ENCODE data around the gene IRF4.

Gene IRF4

GRCh38 chr6:415087-415486, 23.5 kb downstream of the IRF4 start:
- Histone ChIP-seq H3F3A (ENCODE audit: low read depth) (no peaks in the 10 kb centered on the region), H3K4me3 (ENCODE audit: low read length, poor library complexity, severe bottlenecking) (no peak overlapping the region), H3K9me3 (ENCODE audit: insufficient read depth, low read depth, low read length) (0 out of 2 replicates have a peak, but pooled peaks cover 5% of the 10 kb centered on the region), H3K9ac (ENCODE audit: low read depth, low read length, poor library complexity, severe bottlenecking) (no peak overlapping the region), H3K27me3 (ENCODE audit: insufficient read depth, low read length, poor library complexity, severe bottlenecking) (no peaks in the 10 kb centered on the region), H3K4me1 (ENCODE audit: insufficient read depth, low read length, poor library complexity, severe bottlenecking) (no peaks in the 10 kb centered on the region), H3K36me3 (ENCODE audit: insufficient read depth, low read length) (no peaks in the 10 kb centered on the region), H3K79me2 (ENCODE audit: insufficient read depth, low read length) (no peaks in the 10 kb centered on the region), H3K9me2 (replicated peaks; ENCODE audit: low read depth, low read length) (no peaks in the 10 kb centered on the region), H2AFZ (ENCODE audit: low read length) (no peak overlapping the region), H3K4me2 (ENCODE audit: low read depth, low read length, poor library complexity, severe bottlenecking) (no peak overlapping the region), H4K20me1 (ENCODE audit: insufficient read depth, low read length, poor library complexity, severe bottlenecking) (no peaks in the 10 kb centered on the region)
- no peak for TF ChIP-seq CTCF (conservative IDR thresholded peaks at IDR 0.05; ENCODE audit: low read length)
- TF ChIP-seq EZH2phosphoT487 (IDR thresholded peaks at IDR 0.05; ENCODE audit: borderline replicate concordance), result no peak

- Histone ChIP-seq H3K4me1 (ENCODE audit: insufficient read depth, low read length, poor library complexity, severe bottlenecking) (peaks cover 13% of the 10 kb centered on the region), H3K27me3 (ENCODE audit: insufficient read depth, low read length, poor library complexity, severe bottlenecking) (no peaks in the 10 kb centered on the region)
- TF ChIP-seq CTCF (conservative IDR thresholded peaks at IDR 0.05; ENCODE audit: low read length), result no peak
- TF ChIP-seq EZH2phosphoT487 (IDR thresholded peaks at IDR 0.05; ENCODE audit: borderline replicate concordance), result no peak
These were observed 29.7 kb downstream of the IRF4 start for GRCh38 chr6:421211-421610.

GRCh38 chr6:422433-423054, 31.0 kb downstream of the IRF4 start:
- Histone ChIP-seq H2AFZ (ENCODE audit: low read length) (no peak overlapping the region), H4K20me1 (ENCODE audit: insufficient read depth, low read length, poor library complexity, severe bottlenecking) (no peaks in the 10 kb centered on the region), H3K27me3 (ENCODE audit: insufficient read depth, low read length, poor library complexity, severe bottlenecking) (no peaks in the 10 kb centered on the region), H3F3A (ENCODE audit: low read depth) (no peaks in the 10 kb centered on the region), H3K9me2 (replicated peaks; ENCODE audit: low read depth, low read length) (no peaks in the 10 kb centered on the region), H3K79me2 (ENCODE audit: insufficient read depth, low read length) (no peaks in the 10 kb centered on the region), H3K4me3 (ENCODE audit: low read length, poor library complexity, severe bottlenecking) (no peak overlapping the region), H3K4me1 (ENCODE audit: insufficient read depth, low read length, poor library complexity, severe bottlenecking) (peaks cover 18% of the 10 kb centered on the region), H3K36me3 (ENCODE audit: insufficient read depth, low read length) (no peaks in the 10 kb centered on the region), H3K9me3 (ENCODE audit: insufficient read depth, low read depth, low read length) (no peaks in the 10 kb centered on the region), H3K9ac (ENCODE audit: low read depth, low read length, poor library complexity, severe bottlenecking) (no peak overlapping the region), H3K4me2 (ENCODE audit: low read depth, low read length, poor library complexity, severe bottlenecking) (no peak overlapping the region)
- TF ChIP-seq CTCF (conservative IDR thresholded peaks at IDR 0.05; ENCODE audit: low read length) (no peak), EZH2phosphoT487 (IDR thresholded peaks at IDR 0.05; ENCODE audit: borderline replicate concordance) (no peak)

More at GRCh38 chr6:421211-421610, 29.7 kb downstream of the IRF4 start:
- no peak overlapping the region for H3K4me2 ChIP-seq (ENCODE audit: low read depth, low read length, poor library complexity, severe bottlenecking)
- H3K9me3 ChIP-seq (ENCODE audit: insufficient read depth, low read depth, low read length), result no peaks in the 10 kb centered on the region
- no peaks in the 10 kb centered on the region for H4K20me1 ChIP-seq (ENCODE audit: insufficient read depth, low read length, poor library complexity, severe bottlenecking)
- H3F3A ChIP-seq (ENCODE audit: low read depth), result no peaks in the 10 kb centered on the region
- no peak overlapping the region for H2AFZ ChIP-seq (ENCODE audit: low read length)
- no peaks in the 10 kb centered on the region for H3K36me3 ChIP-seq (ENCODE audit: insufficient read depth, low read length)
- H3K9ac ChIP-seq (ENCODE audit: low read depth, low read length, poor library complexity, severe bottlenecking), result no peak overlapping the region
- no peak overlapping the region for H3K4me3 ChIP-seq (ENCODE audit: low read length, poor library complexity, severe bottlenecking)
- H3K9me2 ChIP-seq (replicated peaks; ENCODE audit: low read depth, low read length), result no peaks in the 10 kb centered on the region
- no peaks in the 10 kb centered on the region for H3K79me2 ChIP-seq (ENCODE audit: insufficient read depth, low read length)

Data from Loucy (cell line).